ENCODE data around the gene CMIP.

Gene CMIP

GRCh38 chr16:81610936-81611335 lies 166.3 kb downstream of the CMIP start:
- no peak for DNase-seq

- no peak for DNase-seq
These were observed 167.1 kb downstream of the CMIP start for GRCh38 chr16:81611721-81612120.

- peak; percentile 72 for DNase-seq
These were observed 167.9 kb downstream of the CMIP start for GRCh38 chr16:81612351-81613163.

- DNase-seq = no peak
These were observed 169.6 kb downstream of the CMIP start for GRCh38 chr16:81614171-81614570.

- no peak for DNase-seq
These were observed 170.2 kb downstream of the CMIP start for GRCh38 chr16:81614654-81615359.

GRCh38 chr16:81615411-81615810 lies 170.8 kb downstream of the CMIP start:
- DNase-seq = no peak

GRCh38 chr16:81615833-81616232 lies 171.2 kb downstream of the CMIP start:
- no peak for DNase-seq

GRCh38 chr16:81616321-81617020 lies 171.9 kb downstream of the CMIP start:
- DNase-seq = peak; percentile 72

- no peak for DNase-seq
These were observed 172.4 kb downstream of the CMIP start for GRCh38 chr16:81617021-81617346.

GRCh38 chr16:81618187-81618586 lies 173.6 kb downstream of the CMIP start:
- DNase-seq = no peak

- DNase-seq = no peak
These were observed 174.1 kb downstream of the CMIP start for GRCh38 chr16:81618661-81619060.

- no peak for DNase-seq
These were observed 175.4 kb downstream of the CMIP start for GRCh38 chr16:81620029-81620428.

GRCh38 chr16:81620796-81621195 lies 176.2 kb downstream of the CMIP start:
- DNase-seq = no peak

- DNase-seq = no peak
These were observed 176.9 kb downstream of the CMIP start for GRCh38 chr16:81621496-81621895.

- no peak for DNase-seq
These were observed 178.9 kb downstream of the CMIP start for GRCh38 chr16:81623365-81624102.

- no peak for DNase-seq
These were observed 179.8 kb downstream of the CMIP start for GRCh38 chr16:81624403-81624759.

GRCh38 chr16:81624760-81625543 lies 180.3 kb downstream of the CMIP start:
- no peak for DNase-seq

- DNase-seq = no peak
These were observed 181.0 kb downstream of the CMIP start for GRCh38 chr16:81625544-81626153.

- no peak for DNase-seq
These were observed 181.6 kb downstream of the CMIP start for GRCh38 chr16:81626181-81626674.

GRCh38 chr16:81627024-81627423 lies 182.4 kb downstream of the CMIP start:
- no peak for DNase-seq

- DNase-seq = no peak
These were observed 183.2 kb downstream of the CMIP start for GRCh38 chr16:81627729-81628244.

Data from right hindlimb (tissue), 1 donor.